ENCODE data around the gene EIF2B1.
"Not testable (repeated sequence)": the region's sequence is repeated elsewhere in the genome, so short reads cannot be mapped to it uniquely, and the experiment has no call there.

The EIF2B1 gene

DNA sequence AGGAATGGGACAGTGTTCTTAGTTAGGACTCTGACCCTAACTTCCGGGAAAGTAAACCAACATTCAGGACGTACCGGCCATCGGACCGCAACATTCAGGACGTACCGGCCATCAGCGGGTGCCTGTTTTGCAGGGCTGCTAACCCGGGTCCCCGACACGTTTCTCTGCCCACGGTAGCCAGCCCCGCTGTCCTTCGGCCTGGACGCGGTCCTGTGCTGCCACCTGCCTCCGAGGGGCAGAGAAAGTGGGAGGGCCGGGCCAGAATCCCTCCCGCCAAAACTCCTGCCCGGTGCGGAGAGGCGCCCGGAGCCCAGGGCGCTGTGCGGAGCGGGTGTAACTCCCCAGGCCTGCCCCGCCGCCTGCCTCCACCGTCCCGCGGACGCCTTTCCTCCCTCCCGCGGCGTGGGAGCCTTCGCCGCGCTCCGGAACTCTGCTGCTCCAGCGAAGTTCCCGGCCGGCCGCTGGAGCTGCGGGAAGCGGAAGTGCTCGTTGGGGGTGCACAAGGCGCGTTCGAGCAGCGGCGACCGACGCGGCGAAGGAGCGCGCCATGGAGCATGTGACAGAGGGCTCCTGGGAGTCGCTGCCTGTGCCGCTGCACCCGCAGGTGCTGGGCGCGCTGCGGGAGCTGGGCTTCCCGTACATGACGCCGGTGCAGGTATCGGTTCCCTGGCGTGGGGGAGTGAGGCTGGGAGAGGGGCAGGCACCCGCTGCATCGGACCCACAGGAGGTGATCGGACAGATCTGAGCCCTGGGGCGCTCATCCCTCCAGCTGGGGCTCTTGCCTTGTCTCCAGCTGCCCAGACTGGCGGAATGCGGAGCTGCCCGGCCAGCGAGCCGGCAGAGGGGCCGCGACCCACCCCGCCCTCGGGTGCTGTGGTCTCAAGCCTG lies 31.6 kb downstream of the EIF2B1 start, which contains the start of gene DDX55:
Gene DDX55 (plus strand): TSS at position 498 of the 888 bp plus-strand sequence. CDS start 50 bp downstream, at position 548.
- Histone ChIP-seq H3K9me3 (ENCODE audit: control insufficient read depth, insufficient read depth, low read length) (no peaks in the 10 kb centered on the region), H3K9ac (ENCODE audit: low read depth, low read length) (peak within 1 kb of the TSS; percentile 84), H3K36me3 (ENCODE audit: insufficient read depth, low read length) (peaks cover 13% of the 10 kb centered on the region), H3K4me1 (ENCODE audit: insufficient read depth, low read length) (no peaks in the 10 kb centered on the region; the same call in 1 of the 2 replicates)

DNA sequence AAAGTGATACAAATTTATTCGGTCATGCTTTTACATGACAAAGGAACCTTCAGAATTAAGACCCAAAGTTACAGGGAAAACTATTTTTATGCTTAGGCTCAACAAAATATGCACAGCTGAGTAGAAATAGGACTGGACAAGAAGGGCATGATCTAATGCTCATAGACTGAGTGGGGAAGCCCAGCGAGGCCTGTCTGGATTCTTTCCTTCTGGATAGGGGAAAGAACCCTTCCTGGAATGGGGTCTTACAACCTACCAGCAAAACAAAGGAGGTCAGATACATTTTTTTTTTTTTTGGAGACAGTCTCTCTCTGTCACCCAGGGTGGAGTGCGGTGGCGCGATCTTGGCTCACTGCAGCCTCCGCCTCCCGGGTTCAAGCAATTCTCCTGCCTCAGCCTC lies 33.8 kb downstream of the EIF2B1 start:
- H3K9me3 ChIP-seq (ENCODE audit: control insufficient read depth, insufficient read depth, low read length) = no peaks in the 10 kb centered on the region
- H3K4me1 ChIP-seq (ENCODE audit: insufficient read depth, low read length) = no peaks in the 10 kb centered on the region; the same call in 1 of the 2 replicates
- H3K36me3 ChIP-seq (ENCODE audit: insufficient read depth, low read length) = peaks cover 9% of the 10 kb centered on the region
- H3K9ac ChIP-seq (ENCODE audit: low read depth, low read length) = no peak overlapping the region

DNA sequence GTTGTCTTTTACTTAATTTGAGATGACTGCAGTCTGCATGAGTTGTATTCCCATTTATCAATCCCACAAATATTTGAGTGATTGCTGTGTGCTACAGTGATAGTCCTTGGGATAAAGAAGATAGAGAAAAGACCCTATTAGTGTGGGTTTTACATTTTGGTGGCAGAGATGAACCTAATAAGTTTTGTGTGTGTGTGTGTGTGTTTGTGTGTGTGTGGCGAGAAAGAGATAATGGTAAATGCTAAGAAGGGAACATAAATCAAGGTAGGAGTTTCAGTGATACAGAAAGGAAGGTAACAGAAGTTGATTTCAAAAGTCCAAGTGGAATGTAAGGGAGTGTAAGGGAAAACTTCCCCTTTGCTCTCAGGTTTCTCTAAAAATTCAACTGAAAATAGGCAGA lies 34.2 kb downstream of the EIF2B1 start:
- Histone ChIP-seq H3K9me3 (ENCODE audit: control insufficient read depth, insufficient read depth, low read length) (no peaks in the 10 kb centered on the region), H3K9ac (ENCODE audit: low read depth, low read length) (no peak overlapping the region), H3K36me3 (ENCODE audit: insufficient read depth, low read length) (peaks cover 9% of the 10 kb centered on the region), H3K4me1 (ENCODE audit: insufficient read depth, low read length) (no peaks in the 10 kb centered on the region; the same call in 1 of the 2 replicates)

DNA sequence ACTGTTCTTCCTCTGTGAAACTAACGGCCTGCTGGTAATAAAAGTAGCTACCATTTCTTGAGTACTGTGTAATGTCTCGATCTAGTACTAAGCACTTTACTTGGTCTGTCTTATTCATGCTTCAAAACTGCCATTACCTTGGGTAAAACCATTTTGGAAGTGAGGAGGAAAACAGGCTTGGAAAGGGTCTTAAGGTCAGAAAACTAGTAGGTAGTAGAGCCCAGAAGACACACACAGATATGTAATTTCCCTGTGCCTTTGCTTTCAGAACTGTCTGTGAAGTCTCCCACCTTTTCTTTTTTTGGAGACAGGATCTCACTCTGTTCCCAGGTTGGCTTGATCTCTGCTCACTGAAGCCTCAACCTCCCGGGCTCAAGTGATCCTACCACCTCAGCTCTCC lies 35.0 kb downstream of the EIF2B1 start:
- Histone ChIP-seq H3K4me1 (ENCODE audit: insufficient read depth, low read length) (no peaks in the 10 kb centered on the region; the same call in 1 of the 2 replicates), H3K36me3 (ENCODE audit: insufficient read depth, low read length) (peaks cover 7% of the 10 kb centered on the region), H3K9me3 (ENCODE audit: control insufficient read depth, insufficient read depth, low read length) (no peaks in the 10 kb centered on the region), H3K9ac (ENCODE audit: low read depth, low read length) (no peak overlapping the region)

DNA sequence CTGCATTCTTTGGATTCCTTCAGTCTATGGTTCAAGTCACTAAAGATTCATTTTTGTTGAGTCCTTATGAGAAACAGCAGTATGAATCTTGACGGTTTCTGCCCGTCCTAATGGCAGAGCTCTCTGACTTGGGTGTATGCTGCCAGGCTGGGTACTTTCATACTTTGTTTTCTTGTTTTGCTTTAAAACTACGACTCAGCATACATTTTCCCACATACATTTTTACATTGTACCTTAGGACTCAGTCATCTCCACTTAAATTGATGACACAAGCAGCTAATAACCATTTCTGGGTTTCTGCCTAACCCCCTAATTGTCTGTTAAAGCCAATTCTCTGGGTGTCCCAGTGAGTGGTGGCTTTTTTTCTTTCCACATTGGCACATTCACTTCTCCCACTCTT lies 36.4 kb downstream of the EIF2B1 start:
- Histone ChIP-seq H3K9ac (ENCODE audit: low read depth, low read length) (no peak overlapping the region), H3K4me1 (ENCODE audit: insufficient read depth, low read length) (no peaks in the 10 kb centered on the region), H3K9me3 (ENCODE audit: control insufficient read depth, insufficient read depth, low read length) (no peaks in the 10 kb centered on the region), H3K36me3 (ENCODE audit: insufficient read depth, low read length) (peaks cover 10% of the 10 kb centered on the region)

DNA sequence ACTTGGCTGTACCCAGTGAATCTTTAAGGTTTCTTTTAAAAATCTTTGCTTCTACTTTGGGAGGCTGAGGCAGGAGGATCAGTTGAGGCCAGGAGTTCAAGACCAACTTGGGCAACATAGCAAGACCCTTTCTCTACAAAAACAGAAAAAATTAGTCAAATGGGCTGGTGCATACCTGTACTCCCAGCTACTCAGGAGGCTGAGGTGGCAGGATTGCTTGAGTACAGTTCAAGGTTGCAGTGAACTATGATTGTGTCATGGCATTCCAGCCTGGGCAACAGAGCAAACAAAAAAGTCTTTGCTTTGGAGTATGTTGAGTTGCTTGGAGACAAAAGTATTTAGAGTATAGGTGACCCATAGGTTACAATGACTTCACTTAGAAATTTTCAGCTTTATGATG lies 37.8 kb downstream of the EIF2B1 start:
- no peak overlapping the region for H3K9ac ChIP-seq (ENCODE audit: low read depth, low read length)
- peaks cover 13% of the 10 kb centered on the region for H3K36me3 ChIP-seq (ENCODE audit: insufficient read depth, low read length)
- no peaks in the 10 kb centered on the region for H3K4me1 ChIP-seq (ENCODE audit: insufficient read depth, low read length)
- no peaks in the 10 kb centered on the region for H3K9me3 ChIP-seq (ENCODE audit: control insufficient read depth, insufficient read depth, low read length)

DNA sequence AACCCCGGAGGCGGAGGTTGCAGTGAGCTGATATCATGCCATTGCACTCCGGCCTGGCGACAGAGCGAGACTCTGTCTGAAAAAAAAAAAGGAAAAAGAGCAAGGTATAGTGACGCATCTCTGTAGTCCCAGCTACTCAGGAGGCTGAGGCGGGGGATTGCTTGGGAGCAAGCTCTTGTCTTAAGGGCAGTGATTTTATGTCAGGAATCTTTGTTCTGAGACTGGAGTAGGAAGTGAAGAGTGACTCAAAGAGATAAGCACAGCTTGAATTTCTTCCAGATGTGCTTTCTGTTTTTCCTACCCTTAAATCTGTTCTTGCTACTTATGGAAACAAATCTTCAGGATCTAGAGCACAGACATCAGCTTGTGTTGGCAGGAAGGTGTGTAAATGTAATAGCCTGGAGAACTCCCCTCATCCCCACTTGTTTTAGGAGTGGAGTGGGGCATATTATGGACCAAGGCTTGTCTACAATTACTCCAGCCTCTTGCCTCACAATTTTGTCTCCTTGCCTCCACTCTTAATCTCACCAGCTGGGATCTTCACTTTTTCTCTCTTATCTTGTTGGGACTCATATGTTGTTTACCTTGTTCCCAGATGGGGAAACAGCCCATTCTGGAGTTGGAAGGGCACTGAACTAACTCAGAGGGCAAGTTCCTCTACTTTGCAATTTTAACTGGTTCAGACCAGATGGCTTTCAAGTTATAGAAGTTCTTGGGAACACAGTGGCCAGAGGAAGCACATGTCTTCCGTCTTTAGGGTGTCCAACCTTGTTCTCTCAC lies 41.6 kb downstream of the EIF2B1 start:
- Histone ChIP-seq H3K36me3 (ENCODE audit: insufficient read depth, low read length) (peaks cover 35% of the 10 kb centered on the region), H3K4me1 (ENCODE audit: insufficient read depth, low read length) (no peaks in the 10 kb centered on the region), H3K9ac (ENCODE audit: low read depth, low read length) (no peak overlapping the region), H3K9me3 (ENCODE audit: control insufficient read depth, insufficient read depth, low read length) (no peaks in the 10 kb centered on the region)

DNA sequence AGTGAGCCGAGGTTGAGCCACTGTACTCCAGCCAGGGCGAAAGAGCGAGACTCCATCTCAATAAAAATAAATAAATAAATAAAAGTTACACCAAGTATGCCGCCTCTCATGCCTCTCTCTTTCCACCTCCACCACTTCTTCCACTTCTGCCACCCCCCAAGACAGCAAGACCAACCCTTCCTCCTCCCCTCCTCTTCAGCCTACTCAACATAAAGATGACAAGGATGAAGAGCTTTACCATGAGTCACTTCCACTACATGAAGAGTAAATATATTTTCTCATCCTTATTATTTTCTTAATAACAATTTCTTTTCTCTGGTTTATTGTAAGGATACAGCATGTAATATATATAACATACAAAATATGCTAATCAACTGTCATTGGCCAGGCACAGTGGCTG lies 52.7 kb downstream of the EIF2B1 start:
- H3K9ac ChIP-seq (ENCODE audit: low read depth, low read length) = no peak overlapping the region
- no peaks in the 10 kb centered on the region for H3K9me3 ChIP-seq (ENCODE audit: control insufficient read depth, insufficient read depth, low read length)

DNA sequence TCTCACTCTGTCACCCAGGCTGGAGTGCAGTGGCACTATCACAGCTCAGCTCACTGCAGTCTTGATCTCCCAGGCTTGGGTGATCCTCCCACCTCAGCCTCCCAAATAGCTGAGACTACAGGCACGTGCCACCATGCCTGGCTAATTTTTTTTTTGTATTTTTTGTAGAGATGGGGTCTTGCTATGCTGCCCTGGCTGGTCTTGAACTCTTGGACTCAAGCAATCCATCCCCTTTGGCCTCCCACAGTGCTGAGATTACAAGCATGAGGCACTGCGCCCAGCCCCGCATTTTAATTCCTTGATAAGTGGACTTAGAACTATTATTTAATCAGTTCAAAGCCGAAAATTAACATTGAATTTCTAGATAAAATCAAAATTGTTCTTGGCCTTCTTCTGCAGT lies 54.7 kb downstream of the EIF2B1 start:
- H3K9ac ChIP-seq (ENCODE audit: low read depth, low read length); H3K4me1 ChIP-seq (ENCODE audit: insufficient read depth, low read length); H3K36me3 ChIP-seq (ENCODE audit: insufficient read depth, low read length); H3K9me3 ChIP-seq (ENCODE audit: control insufficient read depth, insufficient read depth, low read length): not testable (repeated sequence)

More for the DNA sequence above, 52.7 kb downstream of the EIF2B1 start:
- Histone ChIP-seq H3K4me1 (ENCODE audit: insufficient read depth, low read length) (peaks cover 5% of the 10 kb centered on the region), H3K36me3 (ENCODE audit: insufficient read depth, low read length) (no peaks in the 10 kb centered on the region; the same call in 1 of the 2 replicates)

DNA sequence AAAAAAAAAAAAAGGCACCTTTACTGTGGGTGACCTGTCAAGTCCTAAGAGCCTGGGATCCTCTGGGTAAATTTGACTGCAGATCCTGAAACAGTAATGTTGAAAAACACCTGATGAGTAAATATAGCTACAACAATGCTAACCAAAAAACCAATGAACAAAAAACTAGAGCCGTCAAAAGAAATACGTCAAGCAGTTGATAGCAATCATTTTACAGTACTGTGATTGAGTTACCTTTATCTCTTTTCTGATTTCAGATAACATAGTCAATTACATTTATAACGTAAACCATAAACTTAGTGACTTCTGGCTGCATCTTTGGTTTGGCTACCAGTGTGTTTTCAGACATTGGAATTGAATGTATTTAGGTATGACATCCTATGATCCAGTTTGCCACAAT lies 55.2 kb downstream of the EIF2B1 start:
- no peaks in the 10 kb centered on the region for H3K9me3 ChIP-seq (ENCODE audit: control insufficient read depth, insufficient read depth, low read length)
- H3K4me1 ChIP-seq (ENCODE audit: insufficient read depth, low read length) = no peaks in the 10 kb centered on the region
- no peak overlapping the region for H3K9ac ChIP-seq (ENCODE audit: low read depth, low read length)
- no peaks in the 10 kb centered on the region; the same call in 1 of the 2 replicates for H3K36me3 ChIP-seq (ENCODE audit: insufficient read depth, low read length)

DNA sequence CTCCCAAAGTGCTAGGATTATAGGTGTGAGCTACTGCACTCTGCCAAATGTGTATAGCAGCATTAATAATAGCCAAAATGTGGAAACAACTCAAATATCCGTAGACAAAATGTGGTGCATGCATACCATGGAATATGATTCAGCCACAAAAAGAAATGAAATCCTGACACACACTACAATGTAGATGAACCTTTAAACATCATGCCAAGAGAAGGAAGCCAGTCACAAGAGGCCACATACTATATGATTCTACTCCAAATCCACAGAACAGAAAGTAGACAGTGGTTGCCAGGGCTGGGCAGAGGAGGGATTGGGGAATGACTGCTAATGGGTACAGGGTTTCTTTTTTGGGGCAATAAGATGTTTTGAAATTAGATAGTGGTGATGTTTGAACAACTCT lies 56.9 kb downstream of the EIF2B1 start:
- Histone ChIP-seq H3K9ac (ENCODE audit: low read depth, low read length) (no peak overlapping the region), H3K4me1 (ENCODE audit: insufficient read depth, low read length) (no peaks in the 10 kb centered on the region), H3K36me3 (ENCODE audit: insufficient read depth, low read length) (no peaks in the 10 kb centered on the region; the same call in 1 of the 2 replicates), H3K9me3 (ENCODE audit: control insufficient read depth, insufficient read depth, low read length) (no peaks in the 10 kb centered on the region)

DNA sequence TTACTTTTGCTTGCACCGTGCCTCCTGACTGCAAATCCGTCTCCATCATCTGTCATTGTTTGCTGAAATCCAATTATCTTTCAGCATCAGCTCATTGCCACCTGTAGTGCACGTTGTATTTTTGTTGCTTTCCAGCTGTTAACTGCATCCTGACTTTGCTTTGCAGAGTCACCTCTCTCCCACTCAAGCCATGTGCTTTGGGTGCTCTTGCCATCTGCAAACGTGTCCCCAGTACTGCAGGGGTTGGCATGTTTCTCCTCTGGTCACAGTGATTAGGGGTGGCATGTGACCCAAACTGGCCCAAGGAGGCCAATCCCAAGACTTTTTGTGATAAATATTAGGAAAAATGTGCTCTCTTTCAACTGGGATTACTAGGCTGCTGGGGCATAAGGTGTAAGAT lies 59.6 kb downstream of the EIF2B1 start:
- Histone ChIP-seq H3K9ac (ENCODE audit: low read depth, low read length) (no peak overlapping the region), H3K36me3 (ENCODE audit: insufficient read depth, low read length) (no peaks in the 10 kb centered on the region), H3K4me1 (ENCODE audit: insufficient read depth, low read length) (peaks cover 12% of the 10 kb centered on the region), H3K9me3 (ENCODE audit: control insufficient read depth, insufficient read depth, low read length) (no peaks in the 10 kb centered on the region)

DNA sequence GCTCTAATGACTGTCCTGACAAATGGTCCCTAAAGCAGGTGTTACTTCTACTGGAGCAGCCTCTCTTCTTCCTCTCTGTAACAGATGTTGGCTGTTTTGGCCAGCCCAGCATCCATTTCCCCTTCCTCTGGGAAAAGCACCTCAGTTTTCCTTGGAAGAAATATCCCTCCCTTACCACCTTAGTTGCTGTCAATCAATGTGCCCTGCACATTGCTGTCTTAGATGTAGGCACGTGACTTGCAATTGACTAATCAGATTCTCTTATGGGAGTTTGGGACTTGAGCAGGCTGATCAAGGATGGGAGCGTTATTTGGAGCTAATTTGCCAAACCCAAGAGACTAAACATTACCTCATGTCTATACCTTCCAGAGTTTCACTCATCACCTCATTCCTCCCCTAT lies 61.1 kb downstream of the EIF2B1 start:
- Histone ChIP-seq H3K4me1 (ENCODE audit: insufficient read depth, low read length) (peaks cover 12% of the 10 kb centered on the region), H3K9me3 (ENCODE audit: control insufficient read depth, insufficient read depth, low read length) (no peaks in the 10 kb centered on the region), H3K36me3 (ENCODE audit: insufficient read depth, low read length) (no peaks in the 10 kb centered on the region), H3K9ac (ENCODE audit: low read depth, low read length) (no peak overlapping the region)

DNA sequence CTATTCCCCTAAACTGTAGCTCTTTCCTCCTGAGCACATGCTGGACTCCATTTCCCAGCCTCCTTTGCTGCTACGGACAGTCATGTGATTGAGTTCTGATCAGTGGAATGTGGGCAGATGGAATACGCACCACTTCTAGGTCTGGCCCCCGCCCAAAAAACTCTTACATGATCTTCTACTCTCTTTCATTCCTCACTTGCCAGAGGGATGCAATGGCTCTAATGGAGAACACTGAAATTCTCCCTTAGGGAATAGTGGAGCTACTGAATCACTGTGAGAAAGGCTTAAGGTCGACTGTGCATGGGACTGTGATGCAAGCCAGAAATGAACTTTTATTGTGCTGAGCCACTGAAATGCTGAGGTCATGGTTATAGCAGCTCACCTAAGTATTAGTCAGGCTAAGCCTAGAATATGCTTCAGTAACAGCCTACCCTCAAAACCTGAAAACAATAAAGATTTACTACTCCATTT lies 62.1 kb downstream of the EIF2B1 start:
- Histone ChIP-seq H3K9ac (ENCODE audit: low read depth, low read length) (no peak overlapping the region), H3K4me1 (ENCODE audit: insufficient read depth, low read length) (peaks cover 12% of the 10 kb centered on the region), H3K36me3 (ENCODE audit: insufficient read depth, low read length) (no peaks in the 10 kb centered on the region), H3K9me3 (ENCODE audit: control insufficient read depth, insufficient read depth, low read length) (no peaks in the 10 kb centered on the region)
